ENCODE data around the gene MT1B.
"Not testable (repeated sequence)": the region's sequence is repeated elsewhere in the genome, so short reads cannot be mapped to it uniquely, and the experiment has no call there.

The MT1B gene

DNA sequence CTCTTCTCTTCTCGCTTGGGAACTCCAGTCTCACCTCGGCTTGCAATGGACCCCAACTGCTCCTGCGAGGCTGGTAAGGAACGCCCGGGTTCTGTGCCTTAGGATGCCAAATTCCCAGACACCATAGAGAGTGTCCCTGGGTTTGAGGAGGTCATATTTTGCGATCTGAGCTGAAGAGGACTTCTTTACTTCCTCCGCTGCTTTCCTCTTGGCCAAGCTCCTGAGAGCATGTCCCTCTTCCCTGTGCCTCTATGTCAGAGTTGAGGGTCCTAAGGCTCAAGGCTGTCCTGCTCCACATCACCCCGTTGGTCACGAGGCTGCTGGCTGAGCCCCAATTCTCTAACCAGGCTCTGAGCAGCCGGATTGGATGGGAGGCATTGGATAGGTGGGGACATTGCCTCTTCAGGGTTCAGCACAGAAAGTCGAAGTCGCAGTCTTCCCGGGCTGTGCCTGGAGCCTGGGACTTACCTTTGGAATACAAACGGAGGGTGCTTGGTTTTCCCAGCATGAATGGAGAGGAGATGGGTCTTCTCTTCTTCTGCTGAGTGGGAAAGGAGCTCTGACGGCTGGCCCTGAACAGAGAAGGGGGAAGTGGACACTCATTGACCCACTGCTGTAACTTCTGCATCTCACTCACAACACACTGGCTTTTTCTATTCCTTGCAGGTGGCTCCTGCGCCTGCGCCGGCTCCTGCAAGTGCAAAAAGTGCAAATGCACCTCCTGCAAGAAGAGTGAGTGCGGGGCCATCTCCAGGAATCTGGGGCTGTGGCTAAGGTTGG lies 18.3 kb downstream of the MT1B start:
- DNase-seq: no peak

GRCh38 chr16:56670620-56670934 lies 18.9 kb downstream of the MT1B start:
- DNase-seq: no peak

DNA sequence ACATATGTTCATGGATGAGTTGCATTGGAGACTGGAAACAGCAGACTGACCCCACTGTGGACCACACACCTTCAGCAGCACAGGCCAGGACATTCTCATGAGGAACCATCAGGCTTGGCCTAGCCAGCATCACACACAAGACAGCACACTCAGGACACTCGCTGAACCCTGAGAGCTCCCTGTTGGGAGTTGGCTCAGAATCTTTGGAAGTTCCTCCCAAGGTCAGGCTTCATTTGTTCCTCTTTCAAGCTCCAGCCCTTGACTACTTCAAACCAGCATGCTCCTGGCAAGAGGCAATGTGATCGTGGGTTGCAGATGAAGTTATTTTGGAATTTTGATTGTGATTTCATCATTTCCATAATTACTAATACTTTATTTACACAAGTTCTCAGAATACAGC lies 20.0 kb downstream of the MT1B start:
- not testable (repeated sequence) for DNase-seq

DNA sequence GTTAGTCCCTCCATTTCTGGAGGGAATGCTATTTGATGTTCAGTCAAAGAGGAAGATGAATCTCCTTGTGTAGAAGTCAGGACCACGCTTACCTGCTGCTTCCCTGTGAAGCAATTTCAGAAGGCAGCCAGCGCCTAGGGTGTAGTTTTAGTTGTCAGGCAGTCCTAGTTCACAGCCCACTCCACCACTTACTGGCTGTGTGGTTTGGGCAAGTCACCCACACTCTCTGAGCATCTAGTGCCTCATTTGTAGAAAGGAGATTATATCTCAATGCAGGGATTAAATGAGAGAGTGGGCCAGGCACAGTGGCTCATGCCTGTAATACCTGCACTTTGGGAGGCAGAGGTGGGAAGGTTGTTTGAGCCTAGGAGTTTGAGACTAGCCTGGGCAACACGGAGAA lies 20.5 kb downstream of the MT1B start:
- not testable (repeated sequence) for DNase-seq

DNA sequence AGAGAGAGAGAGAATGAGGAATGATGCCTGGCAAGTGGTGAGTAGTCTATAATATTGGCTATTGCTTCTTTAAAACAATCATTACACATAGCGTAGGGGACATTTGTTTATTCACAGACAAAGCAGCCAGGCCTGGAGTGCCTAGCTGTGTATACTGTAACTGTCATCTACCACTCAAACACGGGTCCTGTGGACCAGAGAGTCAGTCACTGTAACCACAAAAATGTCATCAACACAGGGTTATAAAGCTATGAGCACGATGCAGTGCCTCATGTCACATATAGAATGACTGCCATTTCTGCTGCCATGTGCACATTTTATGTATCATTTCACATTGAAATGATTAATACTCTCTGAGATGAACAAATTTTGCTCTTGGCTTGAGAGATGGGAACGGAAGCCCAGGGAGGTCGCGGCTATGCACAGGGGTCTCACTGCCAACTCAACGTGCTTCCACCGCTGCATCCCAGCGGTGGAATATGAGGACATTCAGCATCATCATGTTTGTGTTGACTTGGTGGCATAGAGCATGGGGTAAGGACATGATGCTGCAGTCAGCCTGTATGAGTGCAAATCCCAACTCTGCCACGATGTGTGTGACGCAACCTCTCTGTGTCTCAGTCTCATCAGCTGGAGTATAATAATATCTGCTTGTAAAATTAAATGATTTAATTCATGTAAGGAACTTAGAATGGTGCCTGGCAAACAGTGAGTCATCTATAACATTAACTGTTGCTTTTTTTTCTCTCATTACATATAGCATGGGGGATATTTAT lies 21.3 kb downstream of the MT1B start:
- no peak for DNase-seq

DNA sequence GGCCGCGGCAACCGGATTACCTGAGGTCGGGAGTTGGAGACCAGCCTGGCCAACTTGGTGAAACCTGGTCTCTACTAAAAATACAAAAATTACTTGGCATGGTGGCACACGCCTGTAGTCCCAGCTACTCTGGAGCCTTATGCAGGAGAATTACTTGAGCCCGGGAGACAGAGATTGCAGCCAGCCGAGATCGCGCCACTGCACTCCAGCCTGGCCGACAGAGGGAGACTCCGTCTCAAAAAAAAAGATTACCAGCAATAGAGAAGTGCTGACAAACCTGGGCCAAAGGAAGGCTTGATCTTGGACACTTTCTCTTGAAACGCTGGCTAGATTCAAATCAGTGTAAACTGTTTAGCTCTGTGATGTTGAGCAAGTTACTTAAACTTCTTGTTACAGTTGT lies 22.2 kb downstream of the MT1B start:
- no peak for DNase-seq

GRCh38 chr16:56674570-56674969 lies 22.9 kb downstream of the MT1B start:
- not testable (repeated sequence) for DNase-seq

DNA sequence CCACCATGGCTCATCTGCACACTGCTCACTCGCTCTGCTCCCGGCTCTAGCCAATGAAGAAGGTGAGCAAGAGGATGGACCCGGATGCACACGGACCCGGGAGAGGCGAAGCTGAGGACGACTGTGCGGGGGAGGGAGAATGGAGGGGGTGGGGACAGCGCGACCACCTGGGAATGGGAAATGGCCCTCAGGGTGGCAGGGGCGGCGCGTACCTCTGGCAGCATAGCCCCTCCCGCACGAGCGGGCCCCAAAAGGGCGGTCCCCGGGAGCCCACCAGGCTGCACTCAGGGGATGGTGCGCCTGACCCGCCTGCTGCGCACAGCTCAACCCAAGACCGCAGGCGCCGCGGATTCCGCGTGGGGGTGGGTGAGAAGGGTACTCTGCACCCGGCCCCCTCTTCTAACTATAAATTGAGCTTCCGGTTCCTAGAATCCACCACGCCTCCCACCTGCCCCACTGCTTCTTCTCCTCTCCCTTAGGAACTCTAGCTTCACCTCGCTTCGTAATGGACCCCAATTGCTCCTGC lies 24.1 kb downstream of the MT1B start:
- peak; percentile 44 for DNase-seq

DNA sequence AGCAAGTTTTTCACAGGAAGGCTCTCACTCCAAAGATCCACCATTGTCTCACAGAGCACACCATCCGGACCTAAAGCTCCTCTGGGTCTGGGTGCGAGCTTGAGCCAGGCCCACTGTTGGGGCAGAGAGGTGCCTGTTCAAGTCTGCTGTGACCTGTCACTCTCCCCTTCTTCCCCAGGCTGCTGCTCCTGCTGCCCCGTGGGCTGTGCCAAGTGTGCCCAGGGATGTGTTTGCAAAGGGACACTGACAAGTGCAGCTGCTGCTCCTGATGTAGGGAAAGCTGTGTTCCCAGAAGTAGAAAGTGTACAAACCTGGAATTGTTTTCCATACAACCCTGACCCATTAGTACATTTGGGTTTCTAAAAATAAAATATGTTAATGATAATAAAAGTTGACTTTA lies 25.8 kb downstream of the MT1B start:
- DNase-seq: no peak

GRCh38 chr16:56679078-56679730 lies 27.5 kb downstream of the MT1B start:
- DNase-seq: no peak

DNA sequence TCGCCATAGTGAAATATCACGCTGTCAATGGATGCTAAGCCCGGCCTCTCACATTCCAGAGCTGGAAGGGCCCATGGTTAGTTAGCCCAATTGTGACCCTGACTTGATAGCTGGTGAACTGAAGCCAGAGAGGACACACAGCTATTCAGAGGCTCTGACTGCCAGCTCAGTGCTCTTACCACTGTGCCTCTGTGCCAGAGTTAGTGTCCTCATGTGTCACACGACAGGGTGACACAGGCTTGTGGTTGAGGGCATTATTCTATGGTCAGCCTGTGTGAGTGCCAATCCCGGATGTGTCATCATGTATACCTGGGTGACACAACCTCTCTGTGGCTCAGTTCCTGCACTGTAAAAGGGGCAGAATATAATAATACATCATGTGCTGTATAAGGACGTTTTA lies 28.1 kb downstream of the MT1B start:
- no peak for DNase-seq

DNA sequence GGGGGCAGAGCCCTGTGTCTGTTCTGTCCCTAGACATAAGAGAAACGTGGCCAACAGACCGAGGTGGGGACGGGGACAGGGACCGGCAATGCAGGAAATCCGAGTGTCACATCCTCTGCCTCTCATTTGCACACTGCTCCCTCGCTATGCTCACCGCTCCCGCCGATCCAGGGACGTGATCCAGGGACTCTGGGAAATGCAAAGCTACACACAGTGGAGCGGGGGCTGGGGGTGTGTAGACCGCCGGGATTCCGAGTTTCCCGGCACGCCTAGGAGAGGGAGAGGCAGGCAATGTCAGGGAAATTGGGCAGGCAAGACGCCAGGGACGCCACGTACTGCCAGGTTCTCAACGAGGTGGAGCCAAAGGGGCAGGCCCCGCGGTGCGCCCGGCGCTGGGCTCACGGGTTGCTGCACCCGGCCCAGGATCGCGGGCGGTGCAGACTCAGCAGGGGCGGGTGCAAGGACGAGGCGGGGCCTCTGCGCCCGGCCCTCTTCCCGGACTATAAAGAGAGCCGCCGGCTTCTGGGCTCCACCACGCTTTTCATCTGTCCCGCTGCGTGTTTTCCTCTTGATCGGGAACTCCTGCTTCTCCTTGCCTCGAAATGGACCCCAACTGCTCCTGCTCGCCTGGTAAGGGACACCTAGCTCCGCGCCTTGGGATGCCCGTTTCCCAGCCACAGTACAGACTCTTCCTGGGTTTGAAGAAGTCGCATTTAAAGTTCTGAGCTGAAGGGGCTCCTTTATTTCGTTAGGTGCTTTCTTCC lies 30.4 kb downstream of the MT1B start, which contains the start of gene MT1X:
TSS of gene MT1X (plus strand) at position 532 of the 764 bp plus-strand sequence. CDS start at position 603, 71 bp downstream.
- DNase-seq: peak; percentile 90

GRCh38 chr16:56682703-56683397 lies 31.2 kb downstream of the MT1B start:
- no peak for DNase-seq

GRCh38 chr16:56683424-56684172 lies 31.9 kb downstream of the MT1B start:
- no peak for DNase-seq

DNA sequence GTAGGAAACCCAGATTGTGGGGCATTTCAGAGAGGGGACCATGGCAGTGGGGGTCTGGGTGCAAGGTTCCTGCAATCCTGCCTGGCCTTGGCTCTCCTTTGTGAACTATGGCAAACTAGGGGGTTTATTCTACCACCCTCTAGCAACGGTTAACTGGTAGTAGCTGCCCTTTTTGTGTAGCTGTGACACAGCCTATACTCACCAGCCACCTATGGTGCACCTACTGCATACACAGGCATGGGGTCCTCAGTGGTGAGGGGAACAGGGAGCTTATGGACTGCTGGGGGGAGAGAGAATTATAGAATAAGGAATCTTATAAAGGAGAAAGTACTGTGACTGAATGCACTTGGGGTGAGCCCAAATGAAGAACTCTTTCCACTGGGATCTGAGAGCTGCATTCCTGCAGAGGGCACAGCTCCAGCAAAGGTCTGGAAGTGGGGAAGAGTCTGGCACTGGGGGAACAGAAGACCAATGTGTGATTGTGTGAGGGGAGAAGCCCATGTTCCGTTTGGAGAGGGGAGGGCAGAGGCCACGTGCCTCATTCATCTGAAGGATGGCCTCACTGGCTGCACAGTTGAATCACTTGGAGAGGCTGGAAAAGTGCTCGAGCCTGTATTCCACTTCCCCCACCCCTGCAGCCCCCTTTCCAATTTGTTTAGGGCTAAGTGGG lies 32.7 kb downstream of the MT1B start:
- no peak for DNase-seq

DNA sequence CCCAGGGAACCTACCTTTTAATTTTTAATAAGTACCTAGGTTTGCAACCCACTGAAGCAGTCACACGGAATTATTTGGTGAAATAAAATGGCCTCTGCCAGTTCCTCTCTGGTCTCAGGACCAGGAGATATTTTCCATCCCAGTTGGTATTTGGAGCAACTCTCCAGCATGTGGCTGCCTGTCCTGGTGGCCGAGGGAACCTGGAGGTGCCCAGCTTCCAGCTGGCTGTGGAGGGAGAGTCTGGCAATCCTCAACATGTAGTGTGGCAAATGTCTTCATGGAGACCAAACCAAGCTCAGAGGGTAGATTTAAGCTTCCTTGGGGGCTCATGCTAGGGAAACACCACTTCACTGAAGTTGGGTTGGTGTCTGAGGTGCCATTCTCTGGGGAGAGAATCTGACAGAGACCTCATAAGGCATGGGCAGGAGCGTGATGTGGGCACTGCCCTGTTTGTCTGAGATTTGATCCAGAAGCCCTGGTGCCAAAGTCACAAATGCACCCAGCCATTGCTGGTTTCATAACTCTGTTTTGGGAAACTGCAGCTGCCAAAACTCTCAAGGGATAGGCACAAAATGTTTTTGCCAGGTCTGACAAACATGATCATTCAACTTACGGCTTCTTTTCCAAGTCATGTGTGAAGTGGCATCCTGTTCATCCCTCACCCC lies 33.4 kb downstream of the MT1B start:
- no peak for DNase-seq

GRCh38 chr16:56686758-56687157 lies 35.1 kb downstream of the MT1B start:
- DNase-seq: no peak

DNA sequence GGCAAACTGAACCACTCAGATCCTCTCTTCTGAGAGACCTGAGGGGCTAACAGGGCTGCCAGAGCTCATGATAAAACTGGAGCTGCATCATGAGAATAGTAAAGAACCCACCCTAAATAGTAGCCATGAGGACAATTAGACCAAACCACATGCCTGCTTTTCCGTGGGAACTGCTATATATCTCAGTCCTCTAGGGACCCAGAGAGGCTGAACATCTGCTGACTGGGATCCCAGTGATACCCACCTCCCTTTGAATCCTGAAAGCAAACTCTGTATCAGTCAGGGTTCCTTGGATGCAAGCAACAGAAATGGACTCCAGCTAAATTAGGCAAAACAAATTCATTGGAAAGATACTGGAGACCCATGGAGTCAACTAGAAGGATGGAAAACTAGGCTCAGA lies 37.1 kb downstream of the MT1B start:
- DNase-seq: no peak

DNA sequence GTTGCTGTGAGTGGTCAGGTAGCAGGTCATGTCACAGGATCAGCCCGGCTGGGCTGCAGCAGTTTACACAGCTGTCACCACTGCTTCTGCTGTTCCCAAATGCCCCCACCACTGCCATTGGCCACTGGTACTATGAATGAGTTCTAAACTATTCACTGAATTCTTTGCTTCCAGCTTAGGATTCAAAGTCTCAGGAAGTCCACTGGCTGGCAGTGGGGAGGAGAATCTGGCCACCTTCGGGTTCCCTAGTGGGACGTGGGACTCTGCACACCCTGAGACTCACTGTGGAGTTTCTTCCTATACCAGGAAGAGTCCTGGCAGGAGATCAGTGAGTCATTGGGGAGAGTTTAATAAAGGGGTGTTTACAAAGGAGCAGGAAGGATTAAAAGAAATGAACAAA lies 37.5 kb downstream of the MT1B start:
- DNase-seq: no peak

DNA sequence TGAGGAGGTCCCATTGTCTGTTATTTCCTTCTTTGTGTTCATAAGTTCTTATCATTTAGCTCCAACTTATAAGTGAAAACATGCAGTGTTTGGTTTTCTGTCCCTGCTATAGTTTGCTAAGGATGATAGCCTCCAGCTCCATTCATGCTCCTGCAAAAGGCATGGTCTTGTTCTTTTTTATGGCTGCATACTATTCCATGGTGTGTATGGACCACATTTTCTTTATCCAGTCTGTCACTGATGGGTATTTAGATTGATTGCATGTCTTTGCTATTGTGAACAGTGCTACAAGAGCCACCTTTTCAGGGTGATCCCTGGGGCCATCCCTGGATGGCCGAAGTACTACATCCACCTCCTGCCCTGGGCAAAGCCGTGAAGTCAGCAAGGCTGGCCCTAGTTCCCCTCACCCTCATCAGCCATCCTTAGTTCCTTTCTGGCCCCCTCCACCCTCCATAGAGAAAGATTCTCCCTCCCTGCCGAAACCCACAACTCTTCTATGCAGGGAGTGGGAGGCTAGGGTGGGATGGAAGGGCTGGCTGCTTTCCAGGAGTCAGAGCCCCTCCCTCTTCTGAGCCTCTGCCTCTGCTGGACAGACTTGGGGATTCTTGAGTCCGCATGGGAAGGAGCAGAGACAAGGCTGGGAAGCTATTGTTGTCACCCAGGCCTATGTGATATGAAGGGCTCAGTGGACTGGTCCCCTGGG lies 38.9 kb downstream of the MT1B start:
- DNase-seq: no peak

All from stimulated activated CD4-positive, alpha-beta T cell treated with anti-CD3 and anti-CD28 coated beads, Interleukin-12 subunit alpha, Interleukin-12 subunit beta, amount 100 ng/mL, for 4 hours (primary cell).